WTC11 (cell line): Measurements from ENCODE around the gene CPAMD8. TPM values are rescaled to one million over a fixed set of nuclear protein-coding genes. Genes with fewer than 3 reads are reported as not detected.

Experiments used
- ATAC-seq: fragments of 200-7000 bp; cut with Tn5 transposase; 2 replicates; pipeline ENCODE4 v1.10.0; 2021; ENCODE audit warnings: mild to moderate bottlenecking, moderate library complexity
- CTCF ChIA-PET: fragments of 300-600 bp; sonication (Branson Sonifier 250); formaldehyde crosslinking; loops from one replicate; lab custom pipeline; 2021; ENCODE audit warnings: antibody characterized with exemption; lab: Charles Lee
- POLR2A ChIA-PET: fragments of 350-600 bp; sonication (Branson Sonifier 250); formaldehyde crosslinking; loops from one replicate; lab custom pipeline; 2021; ENCODE audit warnings: antibody characterized with exemption; lab: Charles Lee
- DNase-seq: peaks from one replicate; pipeline ENCODE4 v3.0.0; 2021; ENCODE audit warnings: low spot score
- H3K27ac Mint-ChIP-seq: 2 replicates; pipeline ENCODE4 v1.8.0; 2021; ENCODE audit warnings: mixed read lengths
- H3K27me3 Mint-ChIP-seq: 2 replicates; pipeline ENCODE4 v1.8.0; 2021; ENCODE audit warnings: low read depth, mild to moderate bottlenecking, moderate library complexity, mixed read lengths
- H3K36me3 Mint-ChIP-seq: 2 replicates; pipeline ENCODE4 v1.8.0; 2021; ENCODE audit warnings: mixed read lengths
- H3K4me1 Mint-ChIP-seq: 2 replicates; pipeline ENCODE4 v1.8.0; 2022; ENCODE audit warnings: mixed read lengths
- H3K4me3 Mint-ChIP-seq: 2 replicates; pipeline ENCODE4 v1.8.0; 2021; ENCODE audit warnings: mild to moderate bottlenecking, moderate library complexity, mixed read lengths
- H3K9me3 Mint-ChIP-seq: 2 replicates; pipeline ENCODE4 v1.8.0; 2021; ENCODE audit warnings: mixed read lengths
- ATF2 ChIP-seq: sonication (generic); formaldehyde crosslinking; IDR thresholded peaks from 2 replicates; pipeline ENCODE4 v1.8.1; 2022; ENCODE audit warnings: low read depth, missing genetic modification reagents, borderline replicate concordance
- ATF3 ChIP-seq: sonication (generic); formaldehyde crosslinking; conservative IDR thresholded peaks from 2 replicates; pipeline ENCODE4 v1.8.1; 2022; ENCODE audit warnings: mild to moderate bottlenecking, missing genetic modification reagents
- CBFB ChIP-seq: sonication (generic); formaldehyde crosslinking; IDR thresholded peaks from 2 replicates; pipeline ENCODE4 v1.8.1; 2022; ENCODE audit warnings: mild to moderate bottlenecking, low read depth, missing genetic modification reagents
- CREB1 ChIP-seq: sonication (generic); formaldehyde crosslinking; IDR thresholded peaks from 2 replicates; pipeline ENCODE4 v1.8.0; 2023; ENCODE audit warnings: mild to moderate bottlenecking, missing genetic modification reagents
- CREM ChIP-seq: sonication (generic); formaldehyde crosslinking; IDR thresholded peaks from 2 replicates; pipeline ENCODE4 v1.8.1; 2022; ENCODE audit warnings: mild to moderate bottlenecking, missing genetic modification reagents, moderate library complexity
- E2F1 ChIP-seq: sonication (generic); formaldehyde crosslinking; IDR thresholded peaks from 2 replicates; pipeline ENCODE4 v1.8.0; 2022; ENCODE audit warnings: mild to moderate bottlenecking, missing genetic modification reagents
- E2F4 ChIP-seq: sonication (generic); formaldehyde crosslinking; IDR thresholded peaks from 2 replicates; pipeline ENCODE4 v1.8.1; 2022; ENCODE audit warnings: low read depth, mild to moderate bottlenecking, moderate library complexity, missing genetic modification reagents, borderline replicate concordance
- FOXJ3 ChIP-seq: sonication (generic); formaldehyde crosslinking; IDR thresholded peaks from 2 replicates; pipeline ENCODE4 v1.9.0; 2021; ENCODE audit warnings: missing genetic modification reagents, mild to moderate bottlenecking, borderline replicate concordance
- FOXK1 ChIP-seq: sonication (generic); formaldehyde crosslinking; IDR thresholded peaks from 2 replicates; pipeline ENCODE4 v1.8.0; 2022; ENCODE audit warnings: mild to moderate bottlenecking, moderate library complexity, missing genetic modification reagents
- HMGA2 ChIP-seq: fragments of 250-450 bp; sonication (Bioruptor Pico); IDR thresholded peaks from 2 replicates; pipeline ENCODE4 v1.4.0; 2021; ENCODE audit warnings: mild to moderate bottlenecking, moderate library complexity
- MXD4 ChIP-seq: fragments of 250-450 bp; sonication (Bioruptor Pico); IDR thresholded peaks from 2 replicates; pipeline ENCODE4 v1.8.0; 2021; ENCODE audit warnings: mild to moderate bottlenecking, moderate library complexity, borderline replicate concordance
- MYBL2 ChIP-seq: sonication (generic); formaldehyde crosslinking; IDR thresholded peaks from 2 replicates; pipeline ENCODE4 v1.8.1; 2023; ENCODE audit warnings: mild to moderate bottlenecking, moderate library complexity, missing genetic modification reagents
- NFE2L1 ChIP-seq: sonication (generic); formaldehyde crosslinking; IDR thresholded peaks from 2 replicates; pipeline ENCODE4 v1.8.1; 2023; ENCODE audit warnings: missing genetic modification reagents
- TP53 ChIP-seq: sonication (generic); formaldehyde crosslinking; IDR thresholded peaks from 2 replicates; pipeline ENCODE4 v1.8.1; 2023; ENCODE audit warnings: mild to moderate bottlenecking, missing genetic modification reagents
- ZMAT4 ChIP-seq: fragments of 250-450 bp; sonication (Bioruptor Pico); IDR thresholded peaks from 2 replicates; pipeline ENCODE4 v1.9.0; 2021; ENCODE audit warnings: mild to moderate bottlenecking
- ZNF281 ChIP-seq: sonication (generic); formaldehyde crosslinking; IDR thresholded peaks from 2 replicates; pipeline ENCODE4 v1.8.0; 2023; ENCODE audit warnings: mild to moderate bottlenecking, missing genetic modification reagents
- ZNF512 ChIP-seq: sonication (generic); formaldehyde crosslinking; IDR thresholded peaks from 2 replicates; pipeline ENCODE4 v1.8.1; 2022; ENCODE audit warnings: missing genetic modification reagents, borderline replicate concordance
- total RNA-seq: library from RNA; stranded (reverse); gene quantifications from 3 replicates; pipeline ENCODE4 v1.2.3, GENCODE V29; 2021

The CPAMD8 gene
- total RNA-seq, 1 experiment from 2014 or later: 6.9 TPM

GRCh38 chr19:16922592-16922934 lies 104.0 kb downstream of the CPAMD8 start:
- peaks cover 30% of the 10 kb centered on the region for H3K9me3 Mint-ChIP-seq
- TF ChIP-seq E2F1 (CRISPR knock-in tag) (no peak), CBFB (CRISPR knock-in tag) (no peak), FOXJ3 (no peak), NFE2L1 (CRISPR knock-in tag) (no peak), MXD4 (CRISPR knock-in tag) (no peak), ZMAT4 (CRISPR knock-in tag) (no peak), CREB1 (CRISPR knock-in tag) (no peak), TP53 (CRISPR knock-in tag) (no peak), CREM (CRISPR knock-in tag) (no peak), ATF2 (CRISPR knock-in tag) (no peak), ATF3 (CRISPR knock-in tag) (no peak), HMGA2 (CRISPR knock-in tag) (no peak)
- H3K36me3 Mint-ChIP-seq: peaks cover 11% of the 10 kb centered on the region
- ChIA-PET POLR2A (interaction anchor here (0.6 kb wide), 1 partner anchor 112 kb away, joined by 4 read pairs; no protein-coding TSS in a partner anchor), CTCF (no interaction called here)
- H3K27me3 Mint-ChIP-seq: no peaks in the 10 kb centered on the region; the same call in 1 of the 2 replicates
- no peak overlapping the region for H3K27ac Mint-ChIP-seq
- H3K4me1 Mint-ChIP-seq: no peaks in the 10 kb centered on the region
- H3K4me3 Mint-ChIP-seq: no peak overlapping the region
- no peak for ATAC-seq
- DNase-seq: no peak

- H3K9me3 Mint-ChIP-seq: peaks cover 24% of the 10 kb centered on the region
- no peak overlapping the region; the same call in 1 of the 2 replicates for H3K27ac Mint-ChIP-seq
- no peaks in the 10 kb centered on the region for H3K4me1 Mint-ChIP-seq
- H3K4me3 Mint-ChIP-seq: no peak overlapping the region
- no peak for TF ChIP-seq HMGA2 (CRISPR knock-in tag)
- no peak for TF ChIP-seq ZNF512 (CRISPR knock-in tag)
- TF ChIP-seq FOXK1: no peak
- H3K27me3 Mint-ChIP-seq: no peaks in the 10 kb centered on the region; the same call in 1 of the 2 replicates
- DNase-seq (no peak), ATAC-seq (no peak)
- ChIA-PET POLR2A (no interaction called here), CTCF (no interaction called here)
- H3K36me3 Mint-ChIP-seq: peaks cover 11% of the 10 kb centered on the region
Observed at GRCh38 chr19:16921766-16922591, 104.6 kb downstream of the CPAMD8 start.

GRCh38 chr19:16920816-16921529 lies 105.6 kb downstream of the CPAMD8 start:
- no peaks in the 10 kb centered on the region; the same call in 1 of the 2 replicates for H3K27me3 Mint-ChIP-seq
- peaks cover 5% of the 10 kb centered on the region; the same call in 1 of the 2 replicates for H3K36me3 Mint-ChIP-seq
- no peaks in the 10 kb centered on the region for H3K4me1 Mint-ChIP-seq
- ChIA-PET POLR2A (interaction anchor here (0.7 kb wide), 1 partner anchor 25 kb away, joined by 4 read pairs; no protein-coding TSS in a partner anchor), CTCF (no interaction called here)
- ATAC-seq (no peak), DNase-seq (no peak)
- peaks cover 20% of the 10 kb centered on the region for H3K9me3 Mint-ChIP-seq
- H3K4me3 Mint-ChIP-seq: no peak overlapping the region
- H3K27ac Mint-ChIP-seq: no peak overlapping the region
- TF ChIP-seq MYBL2 (CRISPR knock-in tag) (no peak), ZNF281 (CRISPR knock-in tag) (no peak), E2F4 (CRISPR knock-in tag) (no peak)
